ENCODE data around the gene CYP27B1. TPM values are rescaled to one million over a fixed set of nuclear protein-coding genes. Genes with fewer than 3 reads are reported as not detected.

Gene CYP27B1
- total RNA-seq, 2 experiments from 2014 or later, result 6.9 to 7.1 TPM

DNA sequence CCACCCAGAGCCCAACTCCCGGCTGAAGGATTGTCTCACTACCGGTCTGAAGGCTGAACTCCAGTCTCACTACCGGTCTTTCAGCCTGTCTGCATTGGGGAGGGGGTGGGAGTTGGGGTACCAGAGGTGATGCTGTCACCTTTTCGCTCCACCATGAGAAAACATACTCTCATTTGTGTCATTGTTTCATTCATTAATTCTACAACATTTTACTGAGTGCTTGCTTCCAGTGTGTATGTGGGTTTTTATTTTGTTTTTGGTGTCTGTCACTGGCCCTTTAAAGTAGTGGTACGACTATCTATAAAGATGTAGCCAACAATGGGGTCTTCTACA lies 14.2 kb downstream of the CYP27B1 start:
- ChIA-PET POLR2A (interaction anchor here (1.0 kb wide), 1 partner anchor 167 kb away, joined by 3 read pairs; no protein-coding TSS in a partner anchor), CTCF (ENCODE audit: unreplicated experiment) (interaction anchor here (0.9 kb wide), 1 partner anchor 122 kb away, joined by 3 read pairs; no protein-coding TSS in a partner anchor)
- H3K4me2 ChIP-seq (ENCODE audit: low read length), result peak overlapping the region; percentile 81
- H3K4me1 ChIP-seq (ENCODE audit: insufficient read depth, low read length, poor library complexity, severe bottlenecking), result peaks cover 43% of the 10 kb centered on the region
- H3K9me3 ChIP-seq (ENCODE audit: low read length), result no peaks in the 10 kb centered on the region
- peak overlapping the region; percentile 43; the same call in 1 of the 2 replicates for H2AFZ ChIP-seq (ENCODE audit: low read length)
- intact Hi-C loops (cut with micrococcal nuclease; ENCODE audit: unreplicated experiment), result loop anchor here (5.0 kb wide), 2 partner anchors 230 to 510 kb away; partner anchors contain the start of genes DDIT3 and MBD6
- BruUV-seq (replicated peaks), result no TSS peak
- peak overlapping the region; percentile 46 for H3K4me3 ChIP-seq (ENCODE audit: low read depth, low read length, poor library complexity, severe bottlenecking)
- no peak for DNase-seq (ENCODE audit: low spot score)
- no peaks in the 10 kb centered on the region for H3K9me2 ChIP-seq (ENCODE audit: insufficient read depth, low read length)
- H3K27ac ChIP-seq (ENCODE audit: low read depth, low read length, poor library complexity, severe bottlenecking), result peak overlapping the region; percentile 36
- no peaks in the 10 kb centered on the region for H4K20me1 ChIP-seq (ENCODE audit: insufficient read depth, low read length)
- H3K79me2 ChIP-seq (ENCODE audit: insufficient read depth, low read depth, low read length), result peaks cover 32% of the 10 kb centered on the region
- peaks cover 42% of the 10 kb centered on the region for H3K36me3 ChIP-seq (ENCODE audit: insufficient read depth, low read length)
- TF ChIP-seq EZH2phosphoT487 (IDR thresholded peaks at IDR 0.05; ENCODE audit: borderline replicate concordance, low read depth, low read length) (no peak), CTCF (conservative IDR thresholded peaks at IDR 0.05; ENCODE audit: low read length) (no peak)

DNA sequence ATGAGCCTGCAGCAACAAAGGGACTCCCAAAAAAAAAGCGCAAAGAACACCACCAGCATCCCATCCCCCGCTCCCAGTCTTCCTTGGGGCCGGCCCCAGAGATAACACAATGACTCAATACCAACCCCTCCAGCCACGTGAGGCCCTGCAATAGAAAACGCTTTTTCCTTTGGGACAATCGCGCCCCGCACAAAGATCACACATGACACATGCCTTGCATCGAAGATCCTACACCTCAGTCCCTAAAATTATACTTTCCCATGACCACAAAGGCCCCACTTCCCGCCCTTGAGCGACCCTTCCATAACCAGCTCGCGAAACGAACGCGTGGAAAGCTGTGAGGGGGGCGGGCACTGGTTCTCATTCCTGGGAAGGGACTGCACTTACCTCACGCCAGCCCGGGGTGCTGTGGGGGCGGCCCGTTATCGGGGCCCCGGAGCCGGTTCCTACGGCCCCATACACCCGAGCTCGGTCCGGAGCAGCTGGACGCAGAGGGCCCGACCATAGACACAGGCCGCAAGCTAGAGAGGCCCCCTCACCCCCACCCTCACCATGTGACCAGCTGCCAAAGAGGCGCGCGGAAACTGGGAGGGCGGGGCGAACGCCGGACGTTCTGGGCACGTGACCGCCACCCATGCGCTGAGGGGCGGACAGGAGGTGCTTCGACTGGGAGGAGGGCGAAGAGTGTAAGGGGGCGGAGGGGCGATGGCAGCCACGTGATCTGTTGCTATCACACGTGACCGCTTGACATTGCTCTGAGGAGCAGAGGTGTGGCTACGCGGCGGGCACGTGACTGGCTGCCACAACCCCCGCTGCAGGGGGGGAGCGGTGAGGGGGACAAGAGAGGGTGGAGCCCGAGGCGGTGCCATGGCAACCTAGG lies 14.8 kb downstream of the CYP27B1 start, which contains the start of gene CDK4:
CDK4 (minus strand) TSS at position 523 of the 880 bp plus-strand sequence. CDS start 593 bp downstream, outside the sequence.
- ChIA-PET CTCF (ENCODE audit: unreplicated experiment) (interaction anchor here (0.5 to 0.9 kb wide), 2 partner anchors 122 to 189 kb away, joined by 3 to 4 read pairs; no protein-coding TSS in a partner anchor), POLR2A (interaction anchor here (0.7 to 1.0 kb wide), 5 partner anchors 19 to 1024 kb away, joined by 3 read pairs; no protein-coding TSS in a partner anchor)
- peaks cover 32% of the 10 kb centered on the region for H3K79me2 ChIP-seq (ENCODE audit: insufficient read depth, low read depth, low read length)
- peak within 1 kb of the TSS; percentile 92 for H3K4me3 ChIP-seq (ENCODE audit: low read depth, low read length, poor library complexity, severe bottlenecking)
- no peaks in the 10 kb centered on the region for H4K20me1 ChIP-seq (ENCODE audit: insufficient read depth, low read length)
- DNase-seq (ENCODE audit: low spot score), result peak; percentile 100
- peak within 1 kb of the TSS; percentile 43; the same call in 1 of the 2 replicates for H2AFZ ChIP-seq (ENCODE audit: low read length)
- H3K9me2 ChIP-seq (ENCODE audit: insufficient read depth, low read length), result no peaks in the 10 kb centered on the region
- H3K4me2 ChIP-seq (ENCODE audit: low read length), result peak within 1 kb of the TSS; percentile 89
- peak within 1 kb of the TSS; percentile 42 for H3K27ac ChIP-seq (ENCODE audit: low read depth, low read length, poor library complexity, severe bottlenecking)
- intact Hi-C loops (cut with micrococcal nuclease; ENCODE audit: unreplicated experiment), result loop anchor here (5.0 kb wide), 2 partner anchors 230 to 510 kb away; partner anchors contain the start of genes DDIT3 and MBD6
- TF ChIP-seq EZH2phosphoT487 (IDR thresholded peaks at IDR 0.05; ENCODE audit: borderline replicate concordance, low read depth, low read length) (no peak), CTCF (conservative IDR thresholded peaks at IDR 0.05; ENCODE audit: low read length) (no peak)
- H3K9me3 ChIP-seq (ENCODE audit: low read length), result no peaks in the 10 kb centered on the region
- H3K4me1 ChIP-seq (ENCODE audit: insufficient read depth, low read length, poor library complexity, severe bottlenecking), result peaks cover 39% of the 10 kb centered on the region
- TSS peak; percentile 80 for BruUV-seq (replicated peaks)
- H3K36me3 ChIP-seq (ENCODE audit: insufficient read depth, low read length), result peaks cover 44% of the 10 kb centered on the region
